Measurements from ENCODE around the gene SLC22A23. TPM values are rescaled to one million over a fixed set of nuclear protein-coding genes. Genes with fewer than 3 reads are reported as not detected.
A peak's percentile ranks its signal among the peaks of the same experiment; 100 is the strongest.

Gene SLC22A23
- total RNA-seq, 4 donors from 2014 or later, result 7.1 to 9.6 (median 8.2) TPM

DNA sequence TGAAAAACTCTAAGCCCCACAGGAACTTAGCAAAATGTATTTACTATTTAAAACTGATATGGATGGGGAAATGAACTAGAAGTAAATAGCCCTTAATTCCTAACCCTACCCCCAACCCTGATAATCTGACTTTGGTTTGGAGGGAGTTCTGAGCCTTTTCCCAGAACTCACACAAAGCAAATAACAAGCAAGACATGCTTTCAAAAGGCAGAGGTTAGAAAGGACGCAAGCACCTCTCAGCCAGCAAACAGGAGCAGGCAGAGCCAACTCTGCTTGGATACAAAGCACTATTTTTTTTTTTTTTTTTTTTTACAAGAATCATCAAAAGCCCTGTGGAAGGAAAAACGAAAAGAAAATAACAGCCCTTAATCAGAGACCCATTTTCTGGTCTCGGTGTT, 58.7 kb downstream of the SLC22A23 start:
- DNase-seq (ENCODE audit: low spot score in 2 of 2), result no peak
- no peaks in the 10 kb centered on the region for H3K27me3 ChIP-seq
- no peaks in the 10 kb centered on the region for H3K9me3 ChIP-seq
- peak overlapping the region in 3 of 4 donors; percentile 37 to 71 (median 60) for H3K27ac ChIP-seq
- peaks cover 0 to 20% (median 6%) of the 10 kb centered on the region in 4 donors for H3K4me1 ChIP-seq
- no peak for TF ChIP-seq EP300 (IDR thresholded peaks at IDR 0.05)
- no peak for TF ChIP-seq POLR2A (IDR thresholded peaks at IDR 0.05)
- no peak for TF ChIP-seq CTCF (IDR thresholded peaks at IDR 0.05)
- H3K36me3 ChIP-seq, result no peaks in the 10 kb centered on the region
- no peak overlapping the region for H3K4me3 ChIP-seq
- whole genome bisulfite sequencing, 2 donors, result 27 to 32% methylated on average over 3 of the region's 3 CpGs

DNA sequence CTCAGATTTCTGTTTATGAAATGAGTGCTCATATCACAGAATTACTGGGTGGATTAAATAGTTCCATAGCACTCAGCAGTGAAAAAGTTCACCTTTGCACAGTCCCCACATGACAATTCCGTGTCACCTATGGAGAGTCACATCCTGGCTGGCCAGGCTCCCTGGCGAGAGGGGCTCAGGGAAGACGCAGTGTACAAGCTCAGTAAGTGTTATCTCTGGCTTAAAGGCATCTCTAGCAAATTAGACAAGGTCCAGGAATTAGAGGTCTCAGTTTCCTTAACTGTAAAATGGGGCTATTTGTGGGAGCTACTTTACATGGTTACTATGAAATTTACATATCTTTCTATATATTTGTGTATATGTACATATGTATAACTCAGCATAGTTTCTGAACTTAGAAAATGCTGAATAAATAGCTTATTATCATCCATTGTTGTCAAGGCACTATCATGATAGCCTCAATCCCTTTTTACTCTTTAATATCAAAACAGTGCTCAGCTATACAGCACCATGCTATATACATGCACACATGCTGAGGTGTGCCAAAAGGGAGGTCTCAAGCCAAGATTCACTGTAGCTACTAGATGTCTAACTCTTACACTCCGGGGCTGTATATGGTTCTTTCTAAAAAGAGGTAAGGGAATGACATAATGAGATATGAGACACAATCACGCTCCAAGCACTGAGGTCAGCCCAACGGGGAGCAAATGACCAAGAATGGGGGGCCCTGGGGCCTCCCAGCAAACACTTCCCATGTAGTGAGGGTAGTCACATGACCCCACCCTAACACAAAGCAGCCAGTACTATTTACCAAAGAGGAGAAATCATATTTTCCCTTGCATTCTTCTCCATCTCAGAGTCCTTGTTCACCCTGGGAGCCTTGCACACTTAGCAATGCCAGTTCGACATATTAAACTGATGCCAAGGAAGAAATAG, 59.4 kb downstream of the SLC22A23 start:
- H3K27me3 ChIP-seq, result no peaks in the 10 kb centered on the region
- peak overlapping the region in 3 of 4 donors; percentile 37 to 71 (median 60) for H3K27ac ChIP-seq
- WGBS, 2 donors, result 73 to 77% methylated on average over 7 of the region's 7 CpGs
- no peak for TF ChIP-seq POLR2A (IDR thresholded peaks at IDR 0.05)
- no peak for TF ChIP-seq CTCF (IDR thresholded peaks at IDR 0.05)
- TF ChIP-seq EP300 (IDR thresholded peaks at IDR 0.05), result no peak
- H3K36me3 ChIP-seq, result no peaks in the 10 kb centered on the region
- H3K9me3 ChIP-seq, result no peaks in the 10 kb centered on the region
- H3K4me3 ChIP-seq, result no peak overlapping the region
- peaks cover 0 to 14% (median 6%) of the 10 kb centered on the region in 4 donors for H3K4me1 ChIP-seq
- no peak for DNase-seq (ENCODE audit: low spot score in 2 of 2)

DNA sequence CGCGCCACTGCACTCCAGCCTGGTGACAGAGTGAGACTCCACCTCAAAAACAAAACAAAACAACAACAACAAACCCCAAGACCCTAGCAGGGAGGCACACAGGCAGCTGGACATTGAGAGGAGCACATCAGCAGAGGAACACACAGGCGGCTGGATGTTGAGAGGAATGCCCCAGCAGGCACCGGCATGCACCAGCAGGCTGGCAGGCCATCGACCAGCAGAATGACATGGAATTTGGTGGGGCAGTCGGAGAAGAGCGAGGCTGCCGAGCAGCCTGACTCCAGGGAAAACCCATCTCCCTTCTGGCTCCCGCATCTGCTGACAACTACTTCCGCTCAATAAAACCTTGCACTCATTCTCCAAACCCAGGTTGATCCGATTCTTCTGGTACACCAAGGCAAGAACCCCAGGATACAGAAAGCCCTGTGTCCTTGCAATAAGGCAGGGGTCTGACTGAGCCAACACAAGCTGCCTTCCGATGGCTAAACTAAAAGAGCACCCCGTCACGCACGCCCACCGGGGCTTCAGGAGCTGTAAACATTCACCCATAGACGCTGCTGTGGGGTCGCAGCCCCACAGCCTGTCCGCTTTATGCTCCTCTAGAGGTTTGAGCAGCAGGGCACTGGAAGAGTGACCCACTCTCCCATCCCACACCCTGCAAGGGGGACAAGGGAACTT, 60.2 kb downstream of the SLC22A23 start:
- TF ChIP-seq EP300 (IDR thresholded peaks at IDR 0.05), result no peak
- no peak for TF ChIP-seq POLR2A (IDR thresholded peaks at IDR 0.05)
- TF ChIP-seq CTCF (IDR thresholded peaks at IDR 0.05), result no peak
- H3K9me3 ChIP-seq, result no peaks in the 10 kb centered on the region
- no peak overlapping the region for H3K4me3 ChIP-seq
- 90 to 95% methylated on average over 18 to 19 of the region's 19 CpGs for WGBS, 2 donors
- H3K27ac ChIP-seq, result peak overlapping the region in 1 of 4 donors; percentile 60
- no peaks in the 10 kb centered on the region for H3K36me3 ChIP-seq
- no peak for DNase-seq (ENCODE audit: low spot score in 2 of 2)
- peaks cover 0 to 18% (median 6%) of the 10 kb centered on the region in 4 donors for H3K4me1 ChIP-seq
- H3K27me3 ChIP-seq, result no peaks in the 10 kb centered on the region

- no peaks in the 10 kb centered on the region for H3K36me3 ChIP-seq
- DNase-seq (ENCODE audit: low spot score in 2 of 2), result no peak
- no peaks in the 10 kb centered on the region for H3K9me3 ChIP-seq
- 95 to 98% methylated on average over 7 of the region's 7 CpGs for WGBS, 2 donors
- H3K4me3 ChIP-seq, result no peak overlapping the region
- H3K27me3 ChIP-seq, result no peaks in the 10 kb centered on the region
- no peak overlapping the region for H3K27ac ChIP-seq
- peaks cover 0 to 38% (median 14%) of the 10 kb centered on the region in 4 donors for H3K4me1 ChIP-seq
- no peak for TF ChIP-seq CTCF (IDR thresholded peaks at IDR 0.05)
- no peak for TF ChIP-seq EP300 (IDR thresholded peaks at IDR 0.05)
- TF ChIP-seq POLR2A (IDR thresholded peaks at IDR 0.05), result no peak
Observed at GRCh38 chr6:3394671-3395070, 62.2 kb downstream of the SLC22A23 start.

- H3K9me3 ChIP-seq, result no peaks in the 10 kb centered on the region
- WGBS, 2 donors, result 75 to 80% methylated on average over 8 of the region's 8 CpGs
- H3K4me3 ChIP-seq, result no peak overlapping the region
- no peaks in the 10 kb centered on the region for H3K27me3 ChIP-seq
- TF ChIP-seq EP300 (IDR thresholded peaks at IDR 0.05) (no peak), CTCF (IDR thresholded peaks at IDR 0.05) (no peak), POLR2A (IDR thresholded peaks at IDR 0.05) (no peak)
- no peak overlapping the region for H3K27ac ChIP-seq
- no peak for DNase-seq (ENCODE audit: low spot score in 2 of 2)
- H3K4me1 ChIP-seq, result peaks cover 0 to 41% (median 14%) of the 10 kb centered on the region in 4 donors
- H3K36me3 ChIP-seq, result no peaks in the 10 kb centered on the region
Observed at GRCh38 chr6:3393836-3394202, 63.0 kb downstream of the SLC22A23 start.
